ENCODE measurements around the gene PAK5. TPM values are rescaled to one million over a fixed set of nuclear protein-coding genes. Genes with fewer than 3 reads are reported as not detected.

PAK5 gene
- total and polyA plus RNA-seq, 2 experiments from 2014 or later: 0.57 to 1.1 TPM

- no peak for TF ChIP-seq ZNF114 (CRISPR knock-in tag; IDR thresholded peaks at IDR 0.05)
Observed at GRCh38 chr20:9838378-9839295, at the start of gene PAK5 (continued).

GRCh38 chr20:9887706-9888105 is 48.8 kb upstream of the PAK5 start:
- no peak overlapping the region for H3K27ac Mint-ChIP-seq
- Histone ChIP-seq H3K4me2 (no peak overlapping the region), H3K27ac (ENCODE audit: low read depth) (no peak overlapping the region), H3K36me3 (ENCODE audit: insufficient read depth) (no peaks in the 10 kb centered on the region), H3K27me3 (ENCODE audit: insufficient read depth) (no peaks in the 10 kb centered on the region), H2AFZ (no peak overlapping the region), H3K79me2 (replicated peaks; ENCODE audit: insufficient read depth) (no peaks in the 10 kb centered on the region), H3K4me3 (no peak overlapping the region), H3F3A (replicated peaks; ENCODE audit: low read depth) (no peaks in the 10 kb centered on the region), H3K9me2 (ENCODE audit: insufficient read depth) (no peaks in the 10 kb centered on the region; the same call in 1 of the 2 replicates), H4K20me1 (replicated peaks; ENCODE audit: insufficient read depth) (no peaks in the 10 kb centered on the region), H3K4me1 (ENCODE audit: insufficient read depth) (no peaks in the 10 kb centered on the region)
- H3K9me3 Mint-ChIP-seq: 0 out of 3 replicates have a peak, but pooled peaks cover 2% of the 10 kb centered on the region
- no peak for DNase-seq (ENCODE audit: low spot score)
- peaks cover 3% of the 10 kb centered on the region for H3K27me3 Mint-ChIP-seq (ENCODE audit: insufficient read depth, low read depth, poor library complexity)
- peaks cover 7% of the 10 kb centered on the region for H3K4me1 Mint-ChIP-seq
- H3K4me3 Mint-ChIP-seq: no peak overlapping the region
- H3K36me3 Mint-ChIP-seq (ENCODE audit: low read depth): no peaks in the 10 kb centered on the region
- TF ChIP-seq REST (IDR thresholded peaks at IDR 0.05; ENCODE audit: unreplicated experiment) (no peak), EZH2phosphoT487 (IDR thresholded peaks at IDR 0.05; ENCODE audit: unreplicated experiment) (no peak), CREB1 (CRISPR knock-in tag; IDR thresholded peaks at IDR 0.05; ENCODE audit: low read depth) (no peak), NANOG (IDR thresholded peaks at IDR 0.05; ENCODE audit: borderline replicate concordance) (no peak)
- ATAC-seq: no peak

- H3K4me3 Mint-ChIP-seq: no peak overlapping the region
- H3K4me1 ChIP-seq (ENCODE audit: insufficient read depth): no peaks in the 10 kb centered on the region
- no peaks in the 10 kb centered on the region for H4K20me1 ChIP-seq (replicated peaks; ENCODE audit: insufficient read depth)
- H3K4me3 ChIP-seq: no peak overlapping the region
- peaks cover 3% of the 10 kb centered on the region for H3K27me3 Mint-ChIP-seq (ENCODE audit: insufficient read depth, low read depth, poor library complexity)
- no peaks in the 10 kb centered on the region for H3K27me3 ChIP-seq (ENCODE audit: insufficient read depth)
- H3K36me3 Mint-ChIP-seq (ENCODE audit: low read depth): no peaks in the 10 kb centered on the region
- no peaks in the 10 kb centered on the region; the same call in 1 of the 2 replicates for H3K9me2 ChIP-seq (ENCODE audit: insufficient read depth)
- ATAC-seq (no peak), DNase-seq (ENCODE audit: low spot score) (no peak)
- peaks cover 7% of the 10 kb centered on the region for H3K4me1 Mint-ChIP-seq
- H2AFZ ChIP-seq: no peak overlapping the region
- no peaks in the 10 kb centered on the region for H3K36me3 ChIP-seq (ENCODE audit: insufficient read depth)
- H3K27ac ChIP-seq (ENCODE audit: low read depth): no peak overlapping the region
- H3K79me2 ChIP-seq (replicated peaks; ENCODE audit: insufficient read depth): no peaks in the 10 kb centered on the region
- no peak overlapping the region for H3K27ac Mint-ChIP-seq
- no peaks in the 10 kb centered on the region for H3F3A ChIP-seq (replicated peaks; ENCODE audit: low read depth)
- 0 out of 3 replicates have a peak, but pooled peaks cover 2% of the 10 kb centered on the region for H3K9me3 Mint-ChIP-seq
- no peak overlapping the region for H3K4me2 ChIP-seq
- TF ChIP-seq NANOG (IDR thresholded peaks at IDR 0.05; ENCODE audit: borderline replicate concordance) (no peak), JUNB (IDR thresholded peaks at IDR 0.05; ENCODE audit: unreplicated experiment) (no peak), ZNF114 (CRISPR knock-in tag; IDR thresholded peaks at IDR 0.05) (no peak), POLR2AphosphoS5 (IDR thresholded peaks at IDR 0.05; ENCODE audit: low read depth) (no peak), CREB1 (CRISPR knock-in tag; IDR thresholded peaks at IDR 0.05; ENCODE audit: low read depth) (no peak), EZH2 (IDR thresholded peaks at IDR 0.05; ENCODE audit: low read depth, unreplicated experiment) (no peak), ZNF462 (CRISPR knock-in tag; IDR thresholded peaks at IDR 0.05) (no peak)
Observed at GRCh38 chr20:9886227-9886626, 47.4 kb upstream of the PAK5 start.
